Upper lobe of right lung (tissue), 1 donor: Measurements from ENCODE around the gene NEDD4L. TPM values are rescaled to one million over a fixed set of nuclear protein-coding genes. Genes with fewer than 3 reads are reported as not detected.

ENCODE experiments used
- ATAC-seq: fragments of 200-7000 bp; cut with Tn5 transposase; one replicate; pipeline ENCODE4 v1.9.1; 2020; ENCODE audit warnings: mild to moderate bottlenecking, moderate library complexity
- DNase-seq: peaks from one replicate; pipeline ENCODE4 v3.0.0-alpha.2; 2020
- H3K27ac ChIP-seq: fragments of 200-600 bp; one replicate; pipeline ENCODE4 v1.8.0; 2022
- H3K27me3 ChIP-seq: fragments of 200-600 bp; one replicate; pipeline ENCODE4 v1.8.0; 2022; ENCODE audit warnings: mild to moderate bottlenecking
- H3K36me3 ChIP-seq: fragments of 200-600 bp; one replicate; pipeline ENCODE4 v1.8.0; 2022
- H3K4me1 ChIP-seq: fragments of 200-600 bp; one replicate; pipeline ENCODE4 v1.8.0; 2022
- H3K4me3 ChIP-seq: fragments of 200-600 bp; one replicate; pipeline ENCODE4 v1.8.0; 2022; ENCODE audit warnings: mild to moderate bottlenecking
- H3K9me3 ChIP-seq: fragments of 200-600 bp; one replicate; pipeline ENCODE4 v1.8.0; 2022
- intact Hi-C: fragments of 100-400 bp; cut with DNase I; formaldehyde crosslinking; loops from one replicate; pipeline ENCODE4 v1.11.0; 2022
- total RNA-seq: library from RNA; stranded (reverse); fragmentation: NEBNext Ultra II Directional; extraction: Animal tissue kit (Norgen Biotek cat#: 25700); gene quantifications from one replicate; pipeline ENCODE4 v1.2.1, GENCODE V29; 2021
- TF ChIP-seq, protein P1 (sequence below): fragments of 200-600 bp; IDR thresholded peaks from one replicate; pipeline ENCODE4 v1.8.0; 2022; ENCODE audit warnings: antibody characterized with exemption
- donor health status: DM: no; HTN: yes; CAD: no; lungs with severe emphysema.

The NEDD4L gene
- total RNA-seq, 1 donor from 2014 or later, result 192 TPM

DNA sequence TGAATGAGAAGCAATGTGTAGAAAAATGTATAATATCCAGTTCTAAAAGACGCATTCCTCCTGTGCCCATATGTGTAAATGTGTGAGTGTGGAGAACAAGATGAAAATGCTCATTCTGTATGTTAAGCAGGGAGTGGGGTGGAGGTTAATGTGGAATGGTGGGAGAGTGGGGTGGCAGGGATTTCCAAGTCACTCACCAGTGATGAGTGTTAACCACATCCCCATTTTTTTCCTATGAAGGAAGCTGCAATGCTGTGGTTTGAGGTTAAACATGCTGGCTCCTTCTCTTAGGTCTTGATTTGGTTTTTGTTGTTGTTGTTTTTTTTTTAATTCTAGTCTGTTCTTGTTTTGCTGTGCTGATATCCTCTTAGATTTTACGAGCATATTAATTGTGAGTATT, 169.4 kb downstream of the NEDD4L start:
- Histone ChIP-seq H3K36me3 (no peaks in the 10 kb centered on the region), H3K4me1 (peaks cover 20% of the 10 kb centered on the region), H3K9me3 (no peaks in the 10 kb centered on the region), H3K27me3 (no peaks in the 10 kb centered on the region), H3K27ac (no peak overlapping the region), H3K4me3 (no peak overlapping the region)
- DNase-seq (no peak), ATAC-seq (peak; percentile 78)
- TF ChIP-seq, protein P1, sequence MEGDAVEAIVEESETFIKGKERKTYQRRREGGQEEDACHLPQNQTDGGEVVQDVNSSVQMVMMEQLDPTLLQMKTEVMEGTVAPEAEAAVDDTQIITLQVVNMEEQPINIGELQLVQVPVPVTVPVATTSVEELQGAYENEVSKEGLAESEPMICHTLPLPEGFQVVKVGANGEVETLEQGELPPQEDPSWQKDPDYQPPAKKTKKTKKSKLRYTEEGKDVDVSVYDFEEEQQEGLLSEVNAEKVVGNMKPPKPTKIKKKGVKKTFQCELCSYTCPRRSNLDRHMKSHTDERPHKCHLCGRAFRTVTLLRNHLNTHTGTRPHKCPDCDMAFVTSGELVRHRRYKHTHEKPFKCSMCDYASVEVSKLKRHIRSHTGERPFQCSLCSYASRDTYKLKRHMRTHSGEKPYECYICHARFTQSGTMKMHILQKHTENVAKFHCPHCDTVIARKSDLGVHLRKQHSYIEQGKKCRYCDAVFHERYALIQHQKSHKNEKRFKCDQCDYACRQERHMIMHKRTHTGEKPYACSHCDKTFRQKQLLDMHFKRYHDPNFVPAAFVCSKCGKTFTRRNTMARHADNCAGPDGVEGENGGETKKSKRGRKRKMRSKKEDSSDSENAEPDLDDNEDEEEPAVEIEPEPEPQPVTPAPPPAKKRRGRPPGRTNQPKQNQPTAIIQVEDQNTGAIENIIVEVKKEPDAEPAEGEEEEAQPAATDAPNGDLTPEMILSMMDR, result no peak
- intact Hi-C loops, result no loop called here

DNA sequence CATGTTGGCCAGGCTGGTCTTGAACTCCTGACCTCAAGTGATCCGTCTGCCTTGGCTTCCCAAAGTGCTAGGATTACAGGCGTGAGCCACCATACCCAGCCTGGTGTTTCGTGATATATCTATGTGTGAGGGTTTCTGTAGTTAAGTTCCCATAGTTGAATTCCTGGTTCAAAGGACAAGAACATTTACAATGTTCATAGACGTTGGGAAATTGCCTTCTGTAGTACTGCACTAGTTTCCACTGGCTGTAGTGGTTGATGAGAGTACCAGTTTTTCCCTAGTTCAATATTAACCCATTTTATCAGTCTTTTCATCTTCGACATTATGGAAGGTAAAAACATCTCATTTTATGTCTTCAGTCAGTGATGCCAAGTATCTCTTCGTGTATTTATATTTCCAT, 171.0 kb downstream of the NEDD4L start:
- Histone ChIP-seq H3K27ac (no peak overlapping the region), H3K4me1 (peaks cover 16% of the 10 kb centered on the region), H3K4me3 (no peak overlapping the region), H3K27me3 (no peaks in the 10 kb centered on the region), H3K9me3 (no peaks in the 10 kb centered on the region), H3K36me3 (no peaks in the 10 kb centered on the region)
- intact Hi-C loops, result no loop called here
- DNase-seq, result no peak
- ATAC-seq, result no peak
- TF ChIP-seq, protein P1, result no peak

DNA sequence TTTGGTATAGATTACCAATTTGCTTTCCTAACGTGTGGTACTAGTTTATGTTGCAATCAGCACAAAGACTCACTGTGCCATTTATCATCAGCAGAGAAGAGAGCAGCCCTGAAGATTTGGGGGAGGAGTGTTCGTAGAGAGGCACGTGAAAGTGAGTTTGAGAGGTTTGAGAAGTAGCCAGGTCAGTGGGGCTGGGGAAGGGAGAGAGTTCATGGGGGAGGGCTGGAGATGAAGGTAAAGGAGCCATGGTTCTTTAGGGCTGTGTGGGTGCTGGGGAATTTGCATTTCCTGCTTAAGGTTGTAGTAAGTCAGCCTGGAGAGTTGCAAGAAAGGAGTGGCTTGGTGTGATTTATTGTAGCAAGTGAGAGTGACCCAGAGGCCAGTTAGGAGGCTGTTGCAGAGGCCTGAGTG, 172.1 kb downstream of the NEDD4L start:
- Histone ChIP-seq H3K4me3 (no peak overlapping the region), H3K27me3 (no peaks in the 10 kb centered on the region), H3K36me3 (no peaks in the 10 kb centered on the region), H3K27ac (no peak overlapping the region), H3K4me1 (peaks cover 16% of the 10 kb centered on the region), H3K9me3 (no peaks in the 10 kb centered on the region)
- DNase-seq (no peak), ATAC-seq (peak; percentile 79)
- intact Hi-C loops, result no loop called here
- TF ChIP-seq, protein P1, result no peak

DNA sequence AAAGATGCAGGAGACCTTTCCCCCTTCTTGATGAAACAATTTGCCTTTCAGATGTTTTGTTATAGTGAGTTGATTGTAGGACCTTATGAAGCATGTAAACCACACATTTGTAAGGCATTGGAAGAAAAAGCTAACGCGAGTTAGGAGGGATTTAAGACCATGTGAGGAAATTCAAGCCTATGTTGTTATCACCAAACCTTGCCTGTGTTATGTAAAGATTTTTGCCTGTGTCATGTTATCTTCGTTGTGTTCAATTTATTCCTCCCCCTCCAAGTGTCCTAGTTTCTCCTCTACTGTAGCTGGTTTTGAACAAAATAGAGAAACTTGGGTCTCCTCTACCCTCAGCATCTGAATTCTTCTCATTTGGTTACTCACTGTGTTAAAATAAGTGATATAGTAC, 173.0 kb downstream of the NEDD4L start:
- no peaks in the 10 kb centered on the region for H3K9me3 ChIP-seq
- H3K27ac ChIP-seq, result no peak overlapping the region
- TF ChIP-seq, protein P1, result no peak
- DNase-seq, result no peak
- ATAC-seq, result no peak
- intact Hi-C loops, result no loop called here
- peaks cover 16% of the 10 kb centered on the region for H3K4me1 ChIP-seq
- no peak overlapping the region for H3K4me3 ChIP-seq
- H3K27me3 ChIP-seq, result no peaks in the 10 kb centered on the region
- H3K36me3 ChIP-seq, result no peaks in the 10 kb centered on the region

DNA sequence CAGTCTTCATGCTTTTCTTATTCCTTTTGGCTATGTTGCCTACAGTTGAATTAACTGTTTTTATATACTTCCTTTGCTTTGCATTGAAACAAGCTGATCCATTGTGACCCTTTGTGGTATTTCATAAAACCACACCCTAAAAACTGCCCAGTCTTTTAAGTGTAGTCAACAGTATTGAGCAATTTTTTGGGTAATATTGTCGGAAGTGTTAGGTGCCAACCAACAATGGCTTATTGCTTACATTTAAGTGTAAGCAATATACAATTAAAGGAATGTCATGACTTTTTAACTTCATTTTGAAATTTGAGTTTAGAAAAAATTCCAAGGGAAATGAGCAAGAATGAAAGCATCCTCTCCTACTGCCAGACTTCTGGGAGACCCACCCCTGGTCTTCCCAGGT, 174.1 kb downstream of the NEDD4L start:
- Histone ChIP-seq H3K27ac (no peak overlapping the region), H3K27me3 (no peaks in the 10 kb centered on the region), H3K9me3 (no peaks in the 10 kb centered on the region), H3K4me3 (no peak overlapping the region), H3K36me3 (no peaks in the 10 kb centered on the region), H3K4me1 (peaks cover 17% of the 10 kb centered on the region)
- intact Hi-C loops, result no loop called here
- ATAC-seq (no peak), DNase-seq (no peak)
- TF ChIP-seq, protein P1, result no peak

DNA sequence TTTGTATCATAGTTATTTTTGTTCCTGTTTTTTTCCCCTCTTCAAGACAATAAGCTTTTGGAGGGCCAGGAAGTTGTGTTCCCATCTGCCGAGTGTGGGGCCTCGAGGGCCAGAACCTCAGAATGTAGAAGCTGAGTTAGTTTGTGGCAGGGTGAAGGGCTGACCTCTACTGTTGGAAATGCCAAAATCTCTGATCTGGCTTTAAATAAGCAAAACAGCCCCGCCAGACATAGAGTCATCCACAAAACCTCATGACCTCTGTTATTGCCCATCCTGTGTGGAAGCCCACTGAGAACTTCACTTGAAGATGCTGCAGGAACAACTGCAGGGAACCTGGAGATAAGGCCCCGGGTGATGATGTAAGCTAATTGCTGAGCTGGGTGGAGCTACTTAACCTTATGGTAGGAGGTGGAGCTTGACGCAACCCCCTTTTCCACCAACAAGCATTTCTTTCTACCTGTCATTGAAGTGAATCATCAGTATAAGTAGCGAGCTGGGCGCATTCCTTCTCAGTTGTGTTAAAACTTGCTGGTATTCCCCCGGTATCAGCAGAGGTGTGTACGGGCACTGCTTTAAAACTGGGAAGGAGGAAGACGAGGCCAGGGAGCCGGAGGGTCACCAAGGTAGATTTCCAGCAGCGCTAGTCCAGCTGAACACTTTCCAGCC, 177.2 kb downstream of the NEDD4L start:
- H3K27ac ChIP-seq, result peak overlapping the region; percentile 86
- DNase-seq (no peak), ATAC-seq (peak; percentile 83)
- TF ChIP-seq, protein P1, result no peak
- intact Hi-C loops, result no loop called here
- no peaks in the 10 kb centered on the region for H3K36me3 ChIP-seq
- H3K4me3 ChIP-seq, result peak overlapping the region; percentile 44
- H3K4me1 ChIP-seq, result peaks cover 29% of the 10 kb centered on the region
- H3K27me3 ChIP-seq, result no peaks in the 10 kb centered on the region
- no peaks in the 10 kb centered on the region for H3K9me3 ChIP-seq
